22Rv1 (cell line): Measurements from ENCODE around the gene PPP2R5C.
A peak's percentile ranks its signal among the peaks of the same experiment; 100 is the strongest.
"Not testable (repeated sequence)": the region's sequence is repeated elsewhere in the genome, so short reads cannot be mapped to it uniquely, and the experiment has no call there.

Source experiments
- H3K27ac ChIP-seq: fragments of 450-650 bp; 2 replicates; pipeline ENCODE4 v1.5.1; 2017
- CTCF ChIP-seq: fragments of 450-650 bp; IDR thresholded peaks from 2 replicates; pipeline ENCODE4 v1.5.1; 2017; ENCODE audit warnings: mild to moderate bottlenecking
- ZFX ChIP-seq: fragments of 450-650 bp; IDR thresholded peaks from 2 replicates; pipeline ENCODE4 v1.6.1; 2017; ENCODE audit warnings: antibody characterized with exemption, borderline replicate concordance

Gene PPP2R5C

GRCh38 chr14:101723061-101723595, 38.4 kb upstream of the PPP2R5C start:
- H3K27ac ChIP-seq = peak overlapping the region; percentile 56; the same call in 1 of the 2 replicates

DNA sequence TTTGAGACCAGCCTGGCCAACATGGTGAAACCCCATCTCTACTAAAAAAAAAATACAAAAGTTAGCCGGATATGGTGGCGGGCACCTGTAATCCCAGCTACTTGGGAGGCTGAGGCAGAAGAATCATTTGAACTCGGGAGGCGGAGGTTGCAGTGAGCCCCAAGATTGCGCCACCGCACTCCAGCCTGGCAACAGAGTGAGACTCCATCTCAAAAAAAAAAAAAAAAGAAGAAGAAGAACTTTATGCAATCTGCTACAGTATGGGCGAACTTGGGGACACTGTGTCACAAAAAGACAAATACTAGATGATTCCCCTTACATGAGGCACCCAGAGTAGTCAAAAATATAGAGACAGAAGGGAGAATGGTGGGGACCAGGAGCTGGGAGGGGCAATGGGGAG, 35.9 kb upstream of the PPP2R5C start:
- not testable (repeated sequence) for H3K27ac ChIP-seq

More at GRCh38 chr14:101723061-101723595, 38.4 kb upstream of the PPP2R5C start:
- no peak for TF ChIP-seq ZFX
- no peak for TF ChIP-seq CTCF

- TF ChIP-seq ZFX (no peak), CTCF (no peak)
- no peak overlapping the region for H3K27ac ChIP-seq
Observed at GRCh38 chr14:101726295-101726953, 35.1 kb upstream of the PPP2R5C start.

DNA sequence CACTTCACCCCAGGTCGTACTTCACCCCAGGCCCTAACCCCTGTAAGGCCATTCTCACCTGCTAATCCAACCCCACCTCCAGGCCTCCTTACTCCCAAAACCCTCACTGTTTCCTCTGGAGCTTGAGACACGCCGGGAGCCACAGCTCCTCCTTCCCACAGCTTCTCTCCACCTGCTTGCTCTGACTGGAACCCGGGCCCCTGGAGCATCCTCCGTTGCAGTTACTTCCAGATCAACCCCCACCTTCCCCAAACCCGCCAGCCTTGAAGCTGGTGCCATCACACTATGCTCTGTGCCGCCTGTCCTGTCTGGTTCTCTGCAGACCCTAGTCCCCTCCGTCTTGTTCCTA, 34.6 kb upstream of the PPP2R5C start:
- H3K27ac ChIP-seq = no peak overlapping the region
- TF ChIP-seq CTCF (no peak), ZFX (no peak)

DNA sequence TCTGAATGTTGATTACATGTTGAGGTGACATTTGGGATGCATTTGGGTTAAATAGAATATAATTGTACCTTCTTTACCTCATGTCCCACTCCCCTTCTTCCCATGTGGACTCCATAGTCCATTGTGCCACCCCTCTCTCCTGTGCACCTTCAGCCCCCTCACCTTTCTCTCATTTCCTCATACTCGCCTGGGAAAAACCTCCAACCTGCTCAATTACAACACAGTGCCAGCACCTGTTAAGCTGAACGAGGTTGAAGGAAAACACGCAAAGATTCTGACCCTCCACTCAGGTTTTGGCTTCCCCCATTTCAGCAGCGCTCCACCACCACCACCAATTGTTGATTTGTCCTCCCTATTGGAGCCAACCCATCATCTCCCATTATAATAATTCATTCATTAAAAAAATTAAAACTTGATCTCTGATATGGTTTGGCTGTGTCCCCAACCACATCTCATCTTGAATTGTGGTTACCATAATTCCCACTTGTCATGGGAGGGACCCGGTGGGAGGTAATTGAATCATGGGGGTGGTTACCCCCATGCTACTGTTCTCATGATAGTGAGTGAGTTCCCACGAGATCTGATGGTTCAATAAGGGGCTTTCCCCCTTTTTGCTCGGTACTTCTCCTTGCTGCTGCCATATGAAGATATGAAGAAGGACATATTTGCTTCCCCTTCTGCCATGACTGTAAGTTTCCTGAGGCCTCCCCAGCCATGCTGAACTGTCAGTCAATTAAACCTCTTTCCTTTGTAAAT, 33.7 kb upstream of the PPP2R5C start:
- no peak for TF ChIP-seq CTCF
- no peak overlapping the region for H3K27ac ChIP-seq

GRCh38 chr14:101728367-101728742, 33.2 kb upstream of the PPP2R5C start:
- TF ChIP-seq CTCF (no peak), ZFX (no peak)
- no peak overlapping the region for H3K27ac ChIP-seq

DNA sequence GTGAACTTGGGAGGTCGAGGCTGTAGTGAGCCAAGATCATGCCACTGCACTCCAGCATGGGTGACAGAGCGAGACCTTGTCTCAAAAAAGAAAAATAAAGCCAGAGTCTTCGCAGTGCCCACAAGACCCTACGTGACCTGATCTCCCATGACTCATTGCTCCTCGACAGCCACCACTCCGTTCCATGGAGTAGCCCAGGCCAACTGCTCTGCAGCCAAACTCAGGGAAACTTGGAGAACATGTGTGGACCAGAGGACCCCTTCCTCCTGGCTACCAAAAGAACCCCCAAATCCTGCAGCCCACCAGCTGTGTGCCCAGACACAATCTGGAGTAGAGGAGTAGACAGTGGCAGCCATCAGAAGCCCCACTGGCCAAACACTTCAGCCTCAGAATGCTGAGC, 32.1 kb upstream of the PPP2R5C start:
- no peak overlapping the region for H3K27ac ChIP-seq
- TF ChIP-seq ZFX = no peak
- TF ChIP-seq CTCF = no peak

DNA sequence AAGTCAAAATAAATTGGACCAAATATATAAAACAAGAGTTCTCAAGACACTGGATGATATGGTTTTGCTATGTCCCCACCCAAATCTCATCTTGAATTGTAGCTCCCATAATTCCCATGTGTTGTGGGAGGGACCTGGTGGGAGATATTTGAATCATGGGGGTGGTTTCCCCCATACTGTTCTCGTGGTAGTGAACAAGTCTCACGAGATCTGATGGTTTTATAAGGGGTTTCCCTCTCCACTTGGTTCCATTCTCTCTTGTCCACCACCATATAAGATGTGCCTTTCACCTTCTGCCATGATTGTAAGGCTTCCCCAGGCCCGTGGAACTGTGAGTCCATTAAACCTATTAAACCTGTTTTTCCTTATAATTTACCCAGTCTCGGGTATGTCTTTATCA, 31.4 kb upstream of the PPP2R5C start:
- H3K27ac ChIP-seq = not testable (repeated sequence)
